Lung microvascular endothelial cell (primary cell): ENCODE results near the gene CFAP299. TPM values are rescaled to one million over a fixed set of nuclear protein-coding genes. Genes with fewer than 3 reads are reported as not detected.

Experiments
- DNase-seq, 2 donors: peaks; one replicate each; pipeline versions ENCODE4 v3.0.0 to v3.0.0-alpha.2; 2010; ENCODE audit warnings: low read depth in 2 of 2
- total RNA-seq: library from RNA; depleted of rRNA; stranded (reverse); fragments of >200 nt; gene quantifications from 2 replicates; pipeline ENCODE4 v1.2.1, GENCODE V29; 2014

Gene CFAP299
- total RNA-seq, 1 donor from 2014 or later = not detected

DNA sequence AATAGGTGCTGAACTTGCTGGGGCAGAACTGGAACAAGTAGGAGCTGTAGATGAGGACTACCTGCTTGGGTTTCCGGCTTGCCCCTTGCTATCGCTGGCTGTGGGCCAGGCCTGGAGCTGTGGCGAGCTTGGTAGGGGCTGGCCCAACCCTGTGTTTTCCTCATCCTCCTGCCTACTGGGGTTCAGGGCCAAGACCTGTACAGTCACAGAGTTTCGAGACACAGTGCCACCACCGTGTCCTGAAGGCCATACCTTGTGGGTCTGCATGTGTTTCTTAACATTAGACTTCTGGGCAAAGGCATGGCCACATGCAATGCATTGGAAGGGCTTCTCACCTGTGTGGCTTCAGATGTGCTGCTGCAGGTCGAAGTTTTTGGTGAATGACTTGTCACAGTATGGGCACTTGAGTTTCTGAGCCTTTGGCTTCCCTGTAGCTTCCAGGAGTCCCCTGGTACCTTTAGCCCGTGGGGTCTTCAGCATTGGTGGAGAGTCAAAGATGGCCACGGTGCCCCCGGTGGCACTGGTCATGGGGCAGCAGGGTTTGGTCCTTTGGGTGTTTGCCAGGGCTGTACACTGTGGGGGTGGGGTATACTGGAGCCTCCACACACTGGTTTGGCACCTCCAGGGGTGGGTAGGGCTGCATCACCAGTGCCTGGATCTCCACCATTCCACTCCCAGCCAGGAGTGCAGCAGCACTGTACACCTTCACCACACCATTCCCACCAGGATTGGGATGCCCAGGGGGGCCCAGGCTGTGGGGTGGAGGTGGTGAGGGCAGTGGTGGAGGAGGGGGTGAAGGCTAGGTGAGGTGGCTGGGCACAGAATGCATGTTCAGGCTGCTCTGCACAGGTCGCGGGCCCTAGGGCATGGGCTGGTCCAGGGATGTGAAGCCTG is 52.1 kb downstream of the CFAP299 start:
- DNase-seq = no peak

- no peak for DNase-seq
Measured at GRCh38 chr4:80388284-80388607, 52.7 kb downstream of the CFAP299 start.

DNA sequence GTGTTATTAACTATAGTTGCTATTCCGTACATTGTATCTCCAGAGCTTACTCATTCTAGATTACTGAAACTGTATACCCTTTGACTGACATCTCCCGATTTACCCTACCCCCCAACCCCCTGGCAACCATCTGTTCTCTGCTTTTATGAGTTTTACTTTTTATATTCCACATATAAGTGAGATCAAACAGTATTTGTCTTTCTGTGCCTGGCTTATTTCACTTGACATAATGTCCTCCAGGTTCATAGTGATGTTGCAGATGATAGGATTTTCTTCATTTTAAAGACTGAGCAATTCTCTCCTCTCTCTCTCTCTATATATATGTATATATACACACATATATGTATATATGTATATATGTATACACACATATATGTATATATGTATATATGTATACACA is 54.6 kb downstream of the CFAP299 start:
- no peak for DNase-seq

DNA sequence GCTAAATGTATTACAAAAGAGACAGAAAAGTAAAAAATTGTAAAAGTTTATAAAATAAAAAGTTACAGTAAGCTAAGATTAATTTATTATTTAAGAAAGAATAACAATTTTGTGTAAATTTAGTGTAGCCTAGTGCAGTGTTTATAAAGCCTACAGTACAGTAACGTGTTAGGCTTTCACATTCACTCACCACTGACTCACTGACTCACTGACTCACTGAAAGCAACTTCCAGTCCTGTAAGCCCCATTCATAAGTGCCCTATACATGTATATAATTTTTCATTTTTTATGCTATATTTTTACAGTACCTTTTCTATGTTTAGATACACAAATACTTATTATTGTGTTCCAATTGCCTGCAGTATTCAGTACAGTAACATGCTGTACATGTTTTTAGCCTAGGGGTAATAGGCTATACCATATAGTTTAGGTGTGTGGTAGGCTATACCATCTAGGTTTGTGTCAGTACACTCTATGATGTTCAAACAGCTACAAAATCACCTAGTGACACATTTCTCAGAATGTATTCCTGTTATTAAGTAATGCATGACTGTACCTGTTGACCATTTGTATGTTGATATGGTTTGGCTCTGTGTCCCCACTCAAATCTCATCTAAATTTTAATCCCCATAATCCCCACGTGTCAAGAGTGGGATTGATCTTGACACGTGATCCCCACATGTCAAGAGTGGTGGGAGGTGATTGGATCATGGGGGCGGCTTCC is 57.9 kb downstream of the CFAP299 start:
- DNase-seq = peak in 1 of 2 donors; percentile 42

DNA sequence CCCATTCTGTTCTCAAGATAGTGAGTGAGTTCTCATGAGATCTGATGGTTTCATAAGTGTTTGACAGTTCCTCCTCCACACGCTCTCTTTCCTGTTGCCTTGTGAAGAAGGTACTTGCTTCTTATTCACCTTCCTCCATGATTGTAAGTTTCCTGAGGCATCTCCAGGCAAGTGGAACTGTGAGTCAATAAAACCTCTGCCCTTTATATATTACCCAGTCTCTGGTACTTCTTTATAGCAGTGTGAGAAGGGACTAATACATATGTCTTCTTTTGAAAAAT is 58.4 kb downstream of the CFAP299 start:
- DNase-seq = no peak

GRCh38 chr4:80407246-80407645 is 71.7 kb downstream of the CFAP299 start:
- DNase-seq = no peak

GRCh38 chr4:80409809-80410208 is 74.3 kb downstream of the CFAP299 start:
- DNase-seq = no peak

- DNase-seq = no peak
Measured at GRCh38 chr4:80412322-80412721, 76.8 kb downstream of the CFAP299 start.

DNA sequence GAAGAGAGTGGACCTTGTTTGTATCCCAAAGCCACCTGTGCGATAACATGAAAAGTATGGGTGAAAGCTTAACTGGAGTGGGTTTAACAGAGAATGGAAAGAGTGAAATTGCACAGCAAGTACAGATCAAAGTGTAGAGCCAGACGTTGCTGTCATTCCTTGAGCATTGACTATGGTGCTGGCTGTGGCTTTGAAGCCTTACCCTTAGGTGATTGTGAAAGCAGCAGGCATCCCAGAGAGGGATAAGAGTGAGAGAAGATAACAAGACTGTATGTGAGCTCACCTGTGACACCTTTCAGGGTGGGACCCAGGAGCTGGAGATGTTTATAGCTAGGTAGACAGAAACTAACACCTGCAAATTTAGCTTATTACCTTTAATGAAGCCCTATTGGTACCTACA is 77.6 kb downstream of the CFAP299 start:
- no peak for DNase-seq

- DNase-seq = no peak
Measured at GRCh38 chr4:80417019-80417418, 81.5 kb downstream of the CFAP299 start.

- no peak for DNase-seq
Measured at GRCh38 chr4:80419946-80420345, 84.4 kb downstream of the CFAP299 start.

DNA sequence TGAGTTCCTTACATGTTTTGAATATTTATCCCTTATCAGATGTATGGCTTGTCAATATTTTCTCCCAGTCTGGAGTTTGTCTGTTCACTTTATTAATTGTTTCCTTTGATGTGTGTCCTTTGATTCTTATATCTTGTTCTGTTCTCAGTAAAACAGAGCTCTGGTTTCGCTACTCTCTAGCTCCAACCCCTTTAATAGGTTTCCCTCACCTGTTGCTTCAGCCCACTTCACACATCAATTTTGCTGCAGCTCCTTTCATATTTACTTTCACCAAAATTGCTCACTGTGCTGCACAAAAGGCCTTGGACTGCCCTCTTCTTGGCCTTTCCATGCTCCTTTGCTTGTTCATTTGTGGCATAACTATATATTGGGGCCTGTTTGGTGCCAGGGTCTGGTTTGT is 85.1 kb downstream of the CFAP299 start:
- DNase-seq = no peak

DNA sequence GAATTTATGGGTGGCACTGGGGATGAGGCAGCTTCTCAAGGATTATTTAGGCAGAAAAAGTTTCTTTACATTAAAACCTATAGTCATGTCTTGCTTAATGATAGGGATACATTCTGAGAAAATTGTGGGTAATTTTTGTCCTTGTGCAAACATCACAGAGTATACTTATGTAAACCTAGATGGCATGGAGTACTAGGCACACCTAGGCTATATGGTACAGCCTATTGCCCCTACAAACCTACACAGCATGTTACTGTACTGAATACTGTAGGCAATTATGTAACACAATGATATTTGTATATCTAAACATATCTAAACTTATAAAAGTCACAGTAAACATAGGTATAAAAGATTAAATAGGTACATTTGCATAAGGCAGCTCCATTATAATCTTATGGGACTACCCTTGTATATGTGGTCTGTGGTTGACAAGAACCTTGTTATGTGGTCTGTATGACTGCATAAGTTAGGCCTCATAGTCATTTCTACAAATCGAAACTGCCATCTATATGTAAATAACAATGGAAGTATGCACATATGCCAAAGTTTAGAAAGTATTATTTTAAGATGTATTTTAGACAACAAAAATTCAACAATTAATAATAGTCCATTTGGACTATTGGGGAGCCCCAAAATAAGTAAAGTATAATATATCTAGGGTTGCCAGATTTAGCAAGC is 87.3 kb downstream of the CFAP299 start:
- no peak for DNase-seq

DNA sequence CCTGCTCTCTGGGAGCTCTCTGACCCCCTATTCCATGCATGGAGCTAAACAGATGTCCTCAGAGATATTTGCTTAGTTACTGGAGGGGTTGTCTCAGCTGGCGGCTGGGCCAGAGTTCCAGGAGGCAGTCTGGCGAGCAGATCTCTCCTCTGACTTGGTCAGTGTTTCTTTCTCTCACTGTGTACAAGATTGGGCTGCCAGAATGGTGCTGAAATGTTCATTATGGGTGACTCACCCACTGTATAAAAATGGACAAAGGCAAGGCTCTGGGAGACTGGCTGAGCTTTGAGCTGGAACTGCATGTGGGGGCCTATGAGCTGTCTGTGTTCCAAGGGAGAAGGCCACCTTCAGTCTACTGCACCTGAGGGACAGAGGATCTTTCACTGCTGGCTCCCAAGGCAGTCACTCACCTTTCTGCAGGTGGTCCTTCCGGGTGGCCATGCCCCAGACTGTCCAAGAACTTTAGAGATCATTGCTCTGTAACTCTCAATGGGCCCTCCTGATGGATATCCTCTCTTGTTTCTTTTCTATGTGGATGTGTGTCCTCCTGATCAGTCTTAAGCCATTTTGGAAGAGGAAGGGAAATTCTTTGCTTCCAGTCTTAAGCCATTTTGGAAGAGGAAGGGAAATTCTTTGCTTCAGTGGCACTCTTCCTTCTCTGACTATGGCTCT is 88.2 kb downstream of the CFAP299 start:
- DNase-seq = no peak

GRCh38 chr4:80424225-80424581 is 88.7 kb downstream of the CFAP299 start:
- no peak for DNase-seq

DNA sequence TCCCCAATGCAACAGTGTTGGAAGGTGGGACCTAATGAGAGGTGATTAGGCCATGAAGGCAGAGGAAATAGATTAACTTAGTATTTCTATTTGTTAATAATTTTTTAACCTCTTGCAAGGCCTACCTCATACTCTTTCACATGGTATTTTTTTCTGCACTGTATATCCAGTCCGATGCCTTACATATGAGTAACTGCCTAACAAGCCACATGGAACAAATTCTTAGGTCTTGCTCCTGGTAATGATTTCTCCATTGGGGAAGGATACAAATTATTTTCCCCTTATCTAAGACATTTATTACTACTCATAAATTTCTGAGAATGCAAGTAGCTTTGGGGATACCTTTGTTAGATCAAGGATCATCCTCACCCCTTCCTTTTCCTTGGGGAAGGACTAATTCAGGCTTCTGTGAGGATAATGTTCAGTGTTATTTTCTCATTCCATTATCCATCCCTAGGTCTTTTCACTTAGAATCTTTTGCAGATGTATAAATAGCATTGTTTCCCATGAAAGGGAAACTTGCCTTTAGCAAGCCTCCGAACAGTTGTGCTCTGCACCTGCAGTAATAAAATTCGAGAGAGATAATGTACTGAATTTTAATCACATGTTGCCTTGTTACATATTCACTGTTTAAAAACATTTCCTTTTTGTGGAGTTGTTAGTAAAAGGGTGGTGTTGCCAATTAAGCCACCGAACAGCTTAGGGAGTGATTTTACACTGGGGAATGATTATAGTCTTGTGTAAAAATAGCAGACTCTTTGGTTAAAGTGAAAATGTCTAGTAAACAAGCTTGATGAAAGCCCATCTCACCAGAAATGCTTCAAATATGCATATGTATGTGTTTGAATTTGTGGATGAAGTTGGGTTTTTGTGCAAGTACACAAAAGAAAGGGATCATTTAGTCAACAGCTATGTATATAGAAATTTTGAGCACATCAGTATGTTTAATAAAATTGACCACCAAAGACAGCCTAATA is 89.9 kb downstream of the CFAP299 start:
- DNase-seq = no peak

DNA sequence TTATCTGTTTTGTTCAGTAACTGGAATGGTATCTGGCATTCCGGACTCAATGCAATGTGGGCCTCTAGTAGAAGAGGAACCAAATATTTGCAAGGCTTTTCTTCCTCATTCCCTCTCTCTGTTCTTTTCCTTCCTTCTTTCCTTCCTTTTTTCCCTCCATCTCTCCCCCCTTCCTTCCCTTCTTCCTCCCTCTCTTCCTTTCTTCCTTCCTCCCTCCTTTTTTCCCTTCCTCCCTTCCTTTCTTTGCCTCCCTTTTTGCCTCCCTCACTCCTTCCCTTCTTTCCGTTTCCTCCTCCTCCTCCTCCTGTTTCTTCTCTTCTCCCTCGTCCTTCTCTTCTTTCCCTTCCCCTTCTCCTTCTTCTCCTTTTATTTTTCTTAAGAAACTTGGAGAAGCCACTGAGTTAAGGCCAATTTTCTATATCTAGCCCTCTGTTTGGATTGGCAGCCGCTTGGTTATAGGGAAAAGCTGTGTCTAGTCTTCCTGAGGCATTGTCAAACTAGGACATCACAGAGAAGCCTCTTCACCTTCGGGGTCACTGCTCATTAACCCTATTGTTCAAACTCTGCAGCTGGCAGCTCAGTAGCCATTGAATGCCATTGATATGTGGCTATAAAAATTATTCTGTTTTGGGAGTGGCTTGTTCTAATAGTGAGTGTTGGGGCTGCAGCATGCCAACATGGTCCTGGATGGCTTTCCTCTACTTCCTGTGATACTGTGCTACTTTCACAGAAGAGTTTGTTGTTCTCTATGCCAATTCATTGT is 95.9 kb downstream of the CFAP299 start:
- DNase-seq = peak in 1 of 2 donors; percentile 60

DNA sequence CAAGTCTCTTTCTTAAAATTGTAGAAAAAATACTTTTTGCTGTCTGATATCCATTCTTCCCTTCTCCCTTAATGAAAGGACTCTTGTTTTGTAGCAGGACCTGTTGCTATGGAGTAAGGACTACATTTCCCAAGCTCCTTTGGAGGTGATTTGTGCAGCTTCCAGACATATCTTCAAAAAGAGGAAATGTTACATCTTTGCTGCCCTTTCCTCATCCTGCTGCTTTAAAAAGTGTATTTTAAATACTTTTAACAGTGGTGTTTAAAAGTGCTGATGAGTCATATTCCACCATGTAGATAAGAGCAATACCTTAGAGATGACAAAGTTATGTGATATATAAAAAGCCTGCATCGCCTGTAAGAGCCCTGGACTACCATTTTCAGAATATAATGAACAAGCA is 98.7 kb downstream of the CFAP299 start:
- no peak for DNase-seq

GRCh38 chr4:80438016-80438415 is 102.5 kb downstream of the CFAP299 start:
- no peak for DNase-seq
